ENCODE measurements around the gene OTOG.

OTOG gene

DNA sequence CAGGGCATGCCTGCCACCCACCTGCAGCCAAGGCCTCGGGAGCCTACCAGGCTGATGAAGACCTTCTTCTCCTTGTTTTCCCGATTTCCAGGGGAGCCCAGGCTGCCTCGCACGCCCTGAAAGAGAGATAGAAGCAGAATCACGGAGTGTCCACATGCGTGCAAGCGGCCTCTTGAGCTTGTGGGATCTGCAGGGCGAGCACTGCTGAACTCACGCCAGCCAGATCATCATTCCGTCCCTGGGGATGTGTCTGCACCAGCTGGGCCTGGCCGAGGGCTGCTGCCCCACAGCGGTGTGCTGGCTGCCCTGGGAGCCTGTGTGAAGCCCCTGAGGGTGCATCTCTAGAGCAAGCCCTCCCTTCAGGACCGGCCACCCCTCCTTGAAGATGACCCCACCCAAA is 20.7 kb upstream of the OTOG start:
- TF ChIP-seq CTCF (conservative IDR thresholded peaks at IDR 0.05; ENCODE audit: low read depth, low read length): no peak
- no peak for DNase-seq (ENCODE audit: low read depth)
- H3K4me3 ChIP-seq (ENCODE audit: low read length): no peak overlapping the region

DNA sequence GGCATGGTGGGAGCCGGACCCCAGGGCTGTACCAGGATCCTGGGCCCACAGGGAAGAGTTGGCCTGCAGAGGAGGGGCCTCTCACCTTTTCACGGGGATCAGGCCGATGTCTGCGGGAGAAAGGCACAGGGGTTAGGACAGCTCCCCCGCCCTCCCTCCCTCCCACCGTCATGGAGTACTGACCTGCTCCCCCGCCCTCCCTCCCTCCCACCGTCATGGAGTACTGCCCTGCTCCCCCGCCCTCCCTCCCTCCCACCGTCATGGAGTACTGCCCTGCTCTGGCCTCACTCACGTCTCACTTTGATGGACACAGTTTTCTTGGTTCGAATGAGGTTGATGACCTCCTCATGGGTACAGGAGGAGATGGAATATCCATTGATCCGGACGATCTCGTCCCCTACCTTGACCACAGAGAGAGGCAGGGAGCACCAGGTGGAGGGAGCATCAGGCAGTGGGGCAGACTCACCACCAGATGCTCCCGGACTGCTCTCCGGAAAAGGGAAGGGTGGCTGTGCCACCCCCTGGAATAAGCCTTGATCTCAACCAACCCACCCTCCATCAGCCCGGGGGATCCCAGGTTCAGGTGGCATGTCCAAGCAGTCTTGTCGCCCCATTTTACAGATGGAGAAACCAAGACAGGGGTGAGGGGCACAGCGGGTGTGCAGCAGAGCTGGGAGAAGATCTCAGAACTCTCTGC is 20.0 kb upstream of the OTOG start:
- no peak for DNase-seq (ENCODE audit: low read depth)
- no peak for TF ChIP-seq CTCF (conservative IDR thresholded peaks at IDR 0.05; ENCODE audit: low read depth, low read length)
- no peak overlapping the region for H3K4me3 ChIP-seq (ENCODE audit: low read length)

GRCh38 chr11:17527628-17527995 is 19.4 kb upstream of the OTOG start:
- TF ChIP-seq CTCF (conservative IDR thresholded peaks at IDR 0.05; ENCODE audit: low read depth, low read length): no peak
- DNase-seq (ENCODE audit: low read depth): no peak
- H3K4me3 ChIP-seq (ENCODE audit: low read length): no peak overlapping the region

DNA sequence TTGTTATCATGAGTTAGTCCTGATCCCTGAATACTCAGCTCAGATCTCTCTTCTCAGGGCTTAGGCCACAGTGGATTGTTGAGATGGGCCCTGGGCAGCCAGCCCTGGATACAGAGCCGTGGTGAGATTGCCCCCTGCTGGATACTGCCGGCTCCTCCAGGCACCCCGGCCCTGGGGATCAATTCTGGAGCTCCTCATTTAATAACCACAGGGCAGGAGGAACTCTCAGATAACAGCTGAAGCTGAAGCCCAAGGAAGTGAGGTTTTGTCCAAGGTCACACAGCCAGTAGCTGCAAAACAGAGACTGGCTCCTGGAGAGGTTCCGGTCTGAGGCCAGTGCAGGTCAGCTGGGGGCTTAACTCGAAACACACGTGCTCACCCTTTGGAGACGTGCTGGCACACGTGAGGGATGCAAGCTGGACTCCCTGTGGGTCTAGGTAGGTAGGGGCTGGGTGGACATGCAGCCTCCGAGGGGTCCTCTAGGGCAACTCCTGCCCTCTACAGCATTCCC is 18.8 kb upstream of the OTOG start:
- DNase-seq (ENCODE audit: low read depth): no peak
- H3K4me3 ChIP-seq (ENCODE audit: low read length): no peak overlapping the region
- TF ChIP-seq CTCF (conservative IDR thresholded peaks at IDR 0.05; ENCODE audit: low read depth, low read length): peak; percentile 95

GRCh38 chr11:17528906-17529843 is 17.9 kb upstream of the OTOG start:
- no peak overlapping the region for H3K4me3 ChIP-seq (ENCODE audit: low read length)
- no peak for DNase-seq (ENCODE audit: low read depth)
- no peak for TF ChIP-seq CTCF (conservative IDR thresholded peaks at IDR 0.05; ENCODE audit: low read depth, low read length)

- no peak overlapping the region for H3K4me3 ChIP-seq (ENCODE audit: low read length)
- no peak for TF ChIP-seq CTCF (conservative IDR thresholded peaks at IDR 0.05; ENCODE audit: low read depth, low read length)
- no peak for DNase-seq (ENCODE audit: low read depth)
These were observed 17.2 kb upstream of the OTOG start for GRCh38 chr11:17529844-17530185.

Measured in retinal pigment epithelial cell (primary cell).